Tibial nerve (tissue), 4 donors: ENCODE measurements around the gene TDRKH.

Experiments
- EP300 ChIP-seq, 2 donors: sonication (generic); formaldehyde crosslinking; IDR thresholded peaks; one replicate each; pipeline ENCODE4 v1.6.1; 2017; ENCODE audit warnings: antibody characterized with exemption in 2 of 2, mild to moderate bottlenecking in 1 of 2
- TF ChIP-seq, protein P1 (sequence below), 5 experiments: fragments of 200-600 bp in 3 of 5; fragments of 450-650 bp in 2 of 5; sonication (generic) in 3 of 5; IDR thresholded peaks; one replicate each; pipeline ENCODE4 v1.5.1; 2016 to 2019; ENCODE audit warnings: antibody characterized with exemption in 5 of 5, mild to moderate bottlenecking in 3 of 5, moderate library complexity in 2 of 5

DNA sequence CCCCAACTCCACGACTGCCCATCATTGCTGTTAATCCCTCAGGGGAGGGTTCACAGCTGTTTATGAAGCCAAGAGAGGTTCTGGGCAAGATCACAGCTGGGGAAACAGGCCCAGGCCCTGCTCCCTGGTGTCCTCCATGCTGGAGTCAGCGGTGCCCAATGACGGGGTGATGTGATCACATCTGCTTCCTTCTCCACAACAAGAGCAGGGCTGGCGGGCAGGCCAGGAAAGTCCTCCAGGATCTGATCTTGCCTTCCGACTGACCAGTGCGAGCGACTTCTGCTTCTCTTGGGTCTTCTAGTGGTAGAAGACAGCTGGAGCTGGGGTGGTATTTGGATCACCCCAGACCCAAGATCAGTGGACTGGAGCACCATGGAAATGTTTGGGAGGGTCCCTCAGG, 15.9 kb upstream of the TDRKH start:
- TF ChIP-seq EP300 (IDR thresholded peaks at IDR 0.05) = no peak
- TF ChIP-seq, protein P1, sequence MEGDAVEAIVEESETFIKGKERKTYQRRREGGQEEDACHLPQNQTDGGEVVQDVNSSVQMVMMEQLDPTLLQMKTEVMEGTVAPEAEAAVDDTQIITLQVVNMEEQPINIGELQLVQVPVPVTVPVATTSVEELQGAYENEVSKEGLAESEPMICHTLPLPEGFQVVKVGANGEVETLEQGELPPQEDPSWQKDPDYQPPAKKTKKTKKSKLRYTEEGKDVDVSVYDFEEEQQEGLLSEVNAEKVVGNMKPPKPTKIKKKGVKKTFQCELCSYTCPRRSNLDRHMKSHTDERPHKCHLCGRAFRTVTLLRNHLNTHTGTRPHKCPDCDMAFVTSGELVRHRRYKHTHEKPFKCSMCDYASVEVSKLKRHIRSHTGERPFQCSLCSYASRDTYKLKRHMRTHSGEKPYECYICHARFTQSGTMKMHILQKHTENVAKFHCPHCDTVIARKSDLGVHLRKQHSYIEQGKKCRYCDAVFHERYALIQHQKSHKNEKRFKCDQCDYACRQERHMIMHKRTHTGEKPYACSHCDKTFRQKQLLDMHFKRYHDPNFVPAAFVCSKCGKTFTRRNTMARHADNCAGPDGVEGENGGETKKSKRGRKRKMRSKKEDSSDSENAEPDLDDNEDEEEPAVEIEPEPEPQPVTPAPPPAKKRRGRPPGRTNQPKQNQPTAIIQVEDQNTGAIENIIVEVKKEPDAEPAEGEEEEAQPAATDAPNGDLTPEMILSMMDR (IDR thresholded peaks at IDR 0.05) = no peak
